K562 (cell line): ENCODE data around the gene LDB2. TPM values are rescaled to one million over a fixed set of nuclear protein-coding genes. Genes with fewer than 3 reads are reported as not detected.

Experiments
- ATAC-seq: fragments of 200-7000 bp; cut with Tn5 transposase; 3 replicates; pipeline ENCODE4 v1.9.1; 2020; ENCODE audit warnings: moderate library complexity
- BruUV-seq: library from RNA; stranded (reverse); fragments of 400-500 nt; replicated peaks from 2 replicates; lab custom pipeline; 2021; lab: Mats Ljungman, UMichigan
- CTCF ChIA-PET: fragments of 300-600 bp; formaldehyde crosslinking; extraction: SDS; loops from one replicate; lab custom pipeline; 2021; ENCODE audit warnings: low intra/inter-chr PET ratio; lab: Yijun Ruan, JAX
- POLR2A ChIA-PET: fragments of 300-600, 350-650 bp; sonication (Branson Sonifier 250); formaldehyde crosslinking; extraction: SDS; loops from one replicate; lab custom pipeline; 2021; ENCODE audit warnings: antibody characterized with exemption, inconsistent platforms; lab: Yijun Ruan, JAX
- DNase-seq, 4 experiments: peaks; one replicate each; pipeline versions ENCODE4 v3.0.0 to v3.0.0-alpha.2; 2011 to 2018; ENCODE audit warnings: low spot score in 3 of 4, mixed read lengths in 3 of 4; ENCODE audit errors: extremely low read depth in 1 of 4
- FAIRE-seq: peaks from 2 replicates; lab custom pipeline; 2011; peaks lifted over from hg19 to GRCh38; lab: Jason Lieb, UNC
- H2AFZ ChIP-seq: 2 replicates; pipeline ENCODE4 v1.6.0; 2011; ENCODE audit warnings: low read depth, low read length, control low read depth, inconsistent platforms
- H3K27ac ChIP-seq: fragments of 200-600 bp; 3 replicates; pipeline ENCODE4 v1.8.0; 2011; ENCODE audit warnings: low read depth, mild to moderate bottlenecking, control low read depth, inconsistent platforms, low read length, moderate library complexity, mixed read lengths; ENCODE audit errors: extremely low read depth
- H3K27me3 ChIP-seq, 2 experiments: fragments of 300-600 bp in 1 of 2; 2 replicates in 1 of 2; 3 replicates in 1 of 2; pipeline versions ENCODE4 v1.6.0 to v1.8.0; 2011; ENCODE audit warnings: inconsistent platforms in 2 of 2, low read length in 2 of 2, mild to moderate bottlenecking in 1 of 2, mixed read lengths in 1 of 2, moderate library complexity in 1 of 2; ENCODE audit not compliant: control insufficient read depth in 2 of 2, insufficient read depth in 2 of 2
- H3K36me3 ChIP-seq: fragments of 300-600 bp; 3 replicates; pipeline ENCODE4 v1.8.0; 2011; ENCODE audit warnings: mild to moderate bottlenecking, low read length, inconsistent platforms; ENCODE audit not compliant: control insufficient read depth, insufficient read depth
- H3K4me1 ChIP-seq, 2 experiments: fragments of 200-600 bp in 1 of 2; replicated peaks in 1 of 2; 2 replicates in 1 of 2; 3 replicates in 1 of 2; pipeline versions ENCODE4 v1.5.1 to v1.8.0; 2011; ENCODE audit warnings: inconsistent platforms in 2 of 2, low read length in 2 of 2, mild to moderate bottlenecking in 1 of 2, mixed read lengths in 1 of 2, moderate library complexity in 1 of 2; ENCODE audit not compliant: control insufficient read depth in 2 of 2, insufficient read depth in 2 of 2
- H3K4me2 ChIP-seq: 2 replicates; pipeline ENCODE4 v1.6.1; 2011; ENCODE audit warnings: low read length, control low read depth, inconsistent platforms, mixed read lengths; ENCODE audit not compliant: insufficient read depth
- H3K4me3 ChIP-seq: fragments of 200-600 bp; sonication (generic), shearing (Covaris generic); 2 replicates; pipeline ENCODE4 v1.5.1; 2016; ENCODE audit warnings: control low read depth, inconsistent platforms
- H3K79me2 ChIP-seq: fragments of 200-600 bp; 3 replicates; pipeline ENCODE4 v1.8.0; 2011; ENCODE audit warnings: low read length, inconsistent platforms; ENCODE audit not compliant: control insufficient read depth, insufficient read depth
- H3K9ac ChIP-seq, 2 experiments: 2 replicates each; pipeline versions ENCODE4 v1.6.0 to v1.6.1; 2011; ENCODE audit warnings: low read depth in 2 of 2, low read length in 2 of 2, control low read depth in 1 of 2, inconsistent platforms in 1 of 2, mild to moderate bottlenecking in 1 of 2, mixed read lengths in 1 of 2; ENCODE audit not compliant: insufficient read depth in 1 of 2
- H3K9me1 ChIP-seq: one replicate; pipeline ENCODE4 v1.6.0; 2011; ENCODE audit warnings: inconsistent platforms, mild to moderate bottlenecking, low read length, moderate library complexity; ENCODE audit not compliant: control insufficient read depth, insufficient read depth
- H3K9me3 ChIP-seq: replicated peaks from 2 replicates; pipeline ENCODE4 v1.5.1; 2011; ENCODE audit warnings: low read depth, low read length, inconsistent platforms; ENCODE audit not compliant: control insufficient read depth, insufficient read depth
- H4K20me1 ChIP-seq: replicated peaks from 2 replicates; pipeline ENCODE4 v1.6.1; 2011; ENCODE audit warnings: low read length, inconsistent platforms, mixed read lengths; ENCODE audit not compliant: control insufficient read depth, insufficient read depth
- CHD7 ChIP-seq: fragments of 200-600 bp; sonication (generic); IDR thresholded peaks from one replicate; pipeline ENCODE4 v1.6.1; 2012; ENCODE audit warnings: mild to moderate bottlenecking, low read depth, low read length, inconsistent platforms
- FOXM1 ChIP-seq, 2 experiments: fragments of 450-650 bp in 1 of 2; sonication (generic) in 1 of 2; formaldehyde crosslinking in 1 of 2; IDR thresholded peaks; 2 replicates each; pipeline versions ENCODE4 v1.6.1 to v1.9.0; 2017 to 2022; ENCODE audit warnings: low read depth in 2 of 2, mild to moderate bottlenecking in 2 of 2, missing genetic modification reagents in 1 of 2, moderate library complexity in 1 of 2
- KHSRP ChIP-seq: fragments of 450-650 bp; IDR thresholded peaks from 2 replicates; pipeline ENCODE4 v1.6.1; 2017
- MITF ChIP-seq: IDR thresholded peaks from 2 replicates; pipeline ENCODE4 v1.6.1; 2014; ENCODE audit warnings: antibody characterized with exemption
- MLX ChIP-seq, 2 experiments: fragments of 450-650 bp in 1 of 2; sonication (generic) in 1 of 2; formaldehyde crosslinking; conservative IDR thresholded peaks; 2 replicates each; pipeline versions ENCODE4 v1.4.0 to v1.8.1; 2020 to 2022; ENCODE audit warnings: mild to moderate bottlenecking in 1 of 2, missing genetic modification reagents in 1 of 2
- SRF ChIP-seq, 2 experiments: fragments of 250-450, 450-650 bp in 1 of 2; sonication (Bioruptor Pico) in 1 of 2; sonication (generic) in 1 of 2; formaldehyde crosslinking; IDR thresholded peaks; 2 replicates each; pipeline versions ENCODE4 v1.5.0 to v1.5.1; 2020 to 2022; ENCODE audit warnings: mild to moderate bottlenecking in 1 of 2, missing genetic modification reagents in 1 of 2
- ZBTB12 ChIP-seq: fragments of 250-450 bp; sonication (Bioruptor Pico); IDR thresholded peaks from 2 replicates; pipeline ENCODE4 v1.4.0; 2020
- whole genome bisulfite sequencing: fragments of 100-300 bp; shearing (Covaris generic); methylation state at CpG from one replicate; pipeline ENCODE4 v1.1.6; 2016; ENCODE audit warnings: low coverage, mixed read lengths; ENCODE audit not compliant: insufficient coverage; ENCODE audit errors: missing lambda C conversion rate; 5-methylcytosine and 5-hydroxymethylcytosine counted together
- in situ Hi-C: fragments of 300-500 bp; cut with MboI; formaldehyde crosslinking; loops from 4 replicates; pipeline ENCODE4 v1.15.0; 2018; ENCODE audit warnings: inconsistent platforms, mixed read lengths
- intact Hi-C: fragments of 100-400 bp; cut with micrococcal nuclease; formaldehyde crosslinking; loops from 2 replicates; pipeline ENCODE4 v1.14.2; 2022
- polyA plus RNA-seq, 8 experiments: library from polyadenylated mRNA; depleted of rRNA in 4 of 8; stranded (reverse) in 5 of 8; unstranded in 3 of 8; fragments of >200 nt; fragmentation: Nextera tagmentation in 2 of 8; fragmentation: Illumina TruSeq in 1 of 8; extraction: Ambion mirVana in 2 of 8; extraction: Trizol in 1 of 8; gene quantifications; 2 replicates each; pipeline versions ENCODE4 v1.2.1 to v1.2.3, GENCODE V29; 2011 to 2014; ENCODE audit warnings: inconsistent platforms in 1 of 8, missing spikeins in 1 of 8
- total RNA-seq, 7 experiments: library from RNA; depleted of rRNA in 6 of 7; stranded (reverse); fragments of >200 nt in 6 of 7; fragmentation: Illumina TruSeq in 2 of 7; extraction: Trizol in 2 of 7; gene quantifications; 2 replicates each; pipeline versions ENCODE4 v1.2.1 to v1.2.3, GENCODE V29; 2011 to 2021; ENCODE audit warnings: low replicate concordance in 1 of 7

LDB2 gene
- total and polyA plus RNA-seq, 9 of the 15 experiments (the other 6 are each of a cell fraction or from before 2014, with no cell fraction given), result 0.10 to 0.20 TPM; not detected in 7

GRCh38 chr4:16788868-16789267, 109.6 kb downstream of the LDB2 start:
- intact Hi-C loops, result no loop called here
- no peak for FAIRE-seq
- no peak for ATAC-seq
- ChIA-PET CTCF (no interaction called here), POLR2A (no interaction called here)
- BruUV-seq, result no TSS peak
- peaks cover 0 to 5% of the 10 kb centered on the region in 2 experiments; a peak in 2 of 5 replicates for H3K27me3 ChIP-seq
- in situ Hi-C loops, result no loop called here
- no peaks in the 10 kb centered on the region for H3K36me3 ChIP-seq
- H3K9me1 ChIP-seq, result no peaks in the 10 kb centered on the region
- H3K4me2 ChIP-seq, result no peak overlapping the region
- no peak overlapping the region for H3K27ac ChIP-seq
- no peaks in the 10 kb centered on the region for H3K4me1 ChIP-seq
- H3K9me3 ChIP-seq, result no peaks in the 10 kb centered on the region
- H2AFZ ChIP-seq, result no peak overlapping the region
- 0% methylated on average over 3 of the region's 3 CpGs for WGBS
- H4K20me1 ChIP-seq, result 0 out of 2 replicates have a peak, but pooled peaks cover 3% of the 10 kb centered on the region
- no peak overlapping the region for H3K9ac ChIP-seq
- H3K79me2 ChIP-seq, result no peaks in the 10 kb centered on the region
- no peak overlapping the region for H3K4me3 ChIP-seq
- no peak for DNase-seq
- no peak for TF ChIP-seq CHD7
- no peak for TF ChIP-seq MITF
- no peak for TF ChIP-seq MLX (CRISPR knock-in tag; conservative IDR thresholded peaks at IDR 0.05)
- no peak for TF ChIP-seq FOXM1 (IDR thresholded peaks at IDR 0.05; ENCODE audit: low read depth)
- TF ChIP-seq FOXM1 (CRISPR knock-in tag; IDR thresholded peaks at IDR 0.05; ENCODE audit: low read depth), result no peak
- TF ChIP-seq ZBTB12, result no peak
- TF ChIP-seq KHSRP, result no peak
- no peak for TF ChIP-seq SRF (CRISPR knock-in tag; IDR thresholded peaks at IDR 0.05)
